Measurements from ENCODE around the gene USP4. TPM values are rescaled to one million over a fixed set of nuclear protein-coding genes. Genes with fewer than 3 reads are reported as not detected.
"Not testable (repeated sequence)": the region's sequence is repeated elsewhere in the genome, so short reads cannot be mapped to it uniquely, and the experiment has no call there.

Gene USP4
- total and polyA plus RNA-seq, 12 donors, result 14.2 to 71.0 (median 41.2) TPM

GRCh38 chr3:49333091-49333490 lies 6.8 kb downstream of the USP4 start:
- intact Hi-C loops (cut with DNase I), result loop anchor here in 1 of 2 donors (10.0 kb wide), 1 partner anchor 122 kb away; no protein-coding TSS in a partner anchor
- peaks cover 0 to 62% of the 10 kb centered on the region in 2 donors for H3K36me3 ChIP-seq (replicated peaks in 1 of 2)
- no peak for DNase-seq
- no peak overlapping the region for H3K4me3 ChIP-seq
- WGBS, 4 donors, result 76 to 82% (median 78%) methylated on average over 3 of the region's 3 CpGs
- no peaks in the 10 kb centered on the region for H3K27me3 ChIP-seq
- peaks cover 0 to 4% of the 10 kb centered on the region in 2 donors for H3K4me1 ChIP-seq (replicated peaks in 1 of 2)
- TF ChIP-seq POLR2A (IDR thresholded peaks at IDR 0.05) (no peak), CTCF (IDR thresholded peaks at IDR 0.05) (no peak)
- H3K27ac ChIP-seq, result no peak overlapping the region
- no peaks in the 10 kb centered on the region for H3K9me3 ChIP-seq (replicated peaks in 1 of 3)

- Histone ChIP-seq H3K27ac (no peak overlapping the region), H3K4me3 (no peak overlapping the region), H3K4me1 (replicated peaks in 1 of 2) (no peaks in the 10 kb centered on the region), H3K9me3 (replicated peaks in 1 of 3) (no peaks in the 10 kb centered on the region), H3K36me3 (replicated peaks in 1 of 2) (peaks cover 0 to 87% of the 10 kb centered on the region in 2 donors), H3K27me3 (no peaks in the 10 kb centered on the region)
- no peak for DNase-seq
- 90 to 94% (median 94%) methylated on average over 4 of the region's 4 CpGs for WGBS, 4 donors
- intact Hi-C loops (cut with DNase I), result loop anchor here in 1 of 2 donors (10.0 kb wide), 1 partner anchor 116 kb away; no protein-coding TSS in a partner anchor
- TF ChIP-seq CTCF (IDR thresholded peaks at IDR 0.05), result no peak
- no peak for TF ChIP-seq POLR2A (IDR thresholded peaks at IDR 0.05)
These were observed 10.7 kb downstream of the USP4 start for GRCh38 chr3:49329186-49329585.

GRCh38 chr3:49328350-49328749 lies 11.5 kb downstream of the USP4 start:
- intact Hi-C loops (cut with DNase I), result loop anchor here in 1 of 2 donors (10.0 kb wide), 1 partner anchor 116 kb away; no protein-coding TSS in a partner anchor
- not testable (repeated sequence) for DNase-seq; H3K4me1 ChIP-seq (replicated peaks in 1 of 2); H3K4me3 ChIP-seq; H3K9me3 ChIP-seq (replicated peaks in 1 of 3); H3K27me3 ChIP-seq; H3K27ac ChIP-seq
- peaks cover 0 to 87% of the 10 kb centered on the region in 2 donors for H3K36me3 ChIP-seq (replicated peaks in 1 of 2)
- WGBS, 4 donors, result 78 to 90% (median 87%) methylated on average over 2 of the region's 2 CpGs

- no peaks in the 10 kb centered on the region for H3K4me1 ChIP-seq (replicated peaks in 1 of 2)
- H3K4me3 ChIP-seq, result no peak overlapping the region
- H3K9me3 ChIP-seq (replicated peaks in 1 of 3), result no peaks in the 10 kb centered on the region
- H3K36me3 ChIP-seq (replicated peaks in 1 of 2), result peaks cover 0 to 87% of the 10 kb centered on the region in 2 donors
- no peak for DNase-seq
- WGBS, 4 donors, result 79 to 87% (median 80%) methylated on average over 7 of the region's 7 CpGs
- TF ChIP-seq POLR2A (IDR thresholded peaks at IDR 0.05) (no peak), CTCF (IDR thresholded peaks at IDR 0.05) (peak in 3 of 6 experiments; percentile 5 to 9 (median 6))
- intact Hi-C loops (cut with DNase I), result loop anchor here in 1 of 2 donors (10.0 kb wide), 1 partner anchor 117 kb away; no protein-coding TSS in a partner anchor
- no peak overlapping the region for H3K27ac ChIP-seq
- no peaks in the 10 kb centered on the region for H3K27me3 ChIP-seq
These were observed 12.4 kb downstream of the USP4 start for GRCh38 chr3:49327485-49327884.

GRCh38 chr3:49324768-49325167 lies 15.1 kb downstream of the USP4 start:
- Histone ChIP-seq H3K4me1 (replicated peaks in 1 of 2) (no peaks in the 10 kb centered on the region), H3K9me3 (replicated peaks in 1 of 3) (no peaks in the 10 kb centered on the region), H3K27ac (no peak overlapping the region), H3K27me3 (no peaks in the 10 kb centered on the region), H3K4me3 (no peak overlapping the region), H3K36me3 (replicated peaks in 1 of 2) (peaks cover 0 to 99% of the 10 kb centered on the region in 2 donors)
- 91 to 95% (median 93%) methylated on average over 7 of the region's 7 CpGs for WGBS, 4 donors
- DNase-seq, result no peak
- TF ChIP-seq POLR2A (IDR thresholded peaks at IDR 0.05) (no peak), CTCF (IDR thresholded peaks at IDR 0.05) (no peak)
- intact Hi-C loops (cut with DNase I), result loop anchor here in 1 of 2 donors (10.0 kb wide), 1 partner anchor 120 kb away; no protein-coding TSS in a partner anchor
